H9 (cell line): ENCODE measurements around the gene FTO. TPM values are rescaled to one million over a fixed set of nuclear protein-coding genes. Genes with fewer than 3 reads are reported as not detected.

Source experiments
- DNase-seq: peaks from one replicate; pipeline ENCODE4 v3.0.0-alpha.2; 2017
- H2AFZ ChIP-seq: one replicate; pipeline ENCODE4 v1.6.1; 2013; ENCODE audit warnings: mild to moderate bottlenecking, low read length, control low read depth, moderate library complexity
- H2AK5ac ChIP-seq: 2 replicates; pipeline ENCODE4 v1.6.1; 2013; ENCODE audit warnings: low read length, control low read depth, mixed read lengths; ENCODE audit not compliant: insufficient read length
- H2BK120ac ChIP-seq: one replicate; pipeline ENCODE4 v1.6.1; 2013; ENCODE audit warnings: low read depth, mild to moderate bottlenecking, low read length, control low read depth, inconsistent platforms; ENCODE audit not compliant: poor library complexity, severe bottlenecking
- H2BK12ac ChIP-seq: 2 replicates; pipeline ENCODE4 v1.6.1; 2013; ENCODE audit warnings: low read length, control low read depth, mixed read lengths, low read depth; ENCODE audit not compliant: insufficient read length
- H2BK15ac ChIP-seq: 2 replicates; pipeline ENCODE4 v1.6.1; 2013; ENCODE audit warnings: low read depth, low read length, control low read depth
- H2BK20ac ChIP-seq: one replicate; pipeline ENCODE4 v1.6.1; 2013; ENCODE audit warnings: low read depth, mild to moderate bottlenecking, low read length, control low read depth, inconsistent platforms; ENCODE audit not compliant: poor library complexity, severe bottlenecking
- H2BK5ac ChIP-seq: 2 replicates; pipeline ENCODE4 v1.6.1; 2013; ENCODE audit warnings: low read length, control low read depth, mixed read lengths; ENCODE audit not compliant: insufficient read length
- H3K14ac ChIP-seq: 2 replicates; pipeline ENCODE4 v1.6.1; 2013; ENCODE audit warnings: low read length, control low read depth; ENCODE audit not compliant: insufficient read depth
- H3K18ac ChIP-seq: 2 replicates; pipeline ENCODE4 v1.6.1; 2013; ENCODE audit warnings: low read depth, mild to moderate bottlenecking, mixed read lengths, low read length, control low read depth; ENCODE audit not compliant: insufficient read length
- H3K23ac ChIP-seq: 2 replicates; pipeline ENCODE4 v1.6.1; 2013; ENCODE audit warnings: low read length, control low read depth, mixed read lengths, low read depth; ENCODE audit not compliant: insufficient read length
- H3K23me2 ChIP-seq: 2 replicates; pipeline ENCODE4 v1.6.1; 2013; ENCODE audit warnings: low read depth, mild to moderate bottlenecking, mixed read lengths, low read length, control low read depth; ENCODE audit not compliant: insufficient read length, poor library complexity, severe bottlenecking
- H3K27ac ChIP-seq: 2 replicates; pipeline ENCODE4 v1.5.1; 2013; ENCODE audit warnings: low read length, control low read depth, mixed read lengths, low read depth; ENCODE audit not compliant: insufficient read length
- H3K27me3 ChIP-seq: 2 replicates; pipeline ENCODE4 v1.6.1; 2013; ENCODE audit warnings: low read length, control low read depth, inconsistent platforms; ENCODE audit not compliant: insufficient read depth
- H3K4ac ChIP-seq: 2 replicates; pipeline ENCODE4 v1.6.1; 2013; ENCODE audit warnings: low read depth, mild to moderate bottlenecking, control low read depth, inconsistent platforms, low read length, moderate library complexity
- H3K4me1 ChIP-seq: 2 replicates; pipeline ENCODE4 v1.6.1; 2013; ENCODE audit warnings: low read length, control low read depth, inconsistent platforms; ENCODE audit not compliant: insufficient read depth
- H3K4me2 ChIP-seq: 2 replicates; pipeline ENCODE4 v1.6.1; 2013; ENCODE audit warnings: low read length, control low read depth, mixed read lengths; ENCODE audit not compliant: insufficient read length, insufficient read depth
- H3K56ac ChIP-seq: 2 replicates; pipeline ENCODE4 v1.6.1; 2013; ENCODE audit warnings: low read depth, mild to moderate bottlenecking, mixed read lengths, low read length, control low read depth; ENCODE audit not compliant: insufficient read length
- H3K79me1 ChIP-seq: 2 replicates; pipeline ENCODE4 v1.6.1; 2013; ENCODE audit warnings: low read depth, mild to moderate bottlenecking, moderate library complexity, low read length, control low read depth, inconsistent platforms; ENCODE audit not compliant: insufficient read depth, poor library complexity, severe bottlenecking
- H3K79me2 ChIP-seq: 2 replicates; pipeline ENCODE4 v1.6.1; 2013; ENCODE audit warnings: low read length, control low read depth, inconsistent platforms; ENCODE audit not compliant: insufficient read depth
- H3K9ac ChIP-seq: 2 replicates; pipeline ENCODE4 v1.6.1; 2013; ENCODE audit warnings: low read length, control low read depth, mixed read lengths; ENCODE audit not compliant: insufficient read length; ENCODE audit errors: extremely low read depth
- H3K9me3 ChIP-seq: one replicate; pipeline ENCODE4 v1.6.1; 2013; ENCODE audit warnings: low read depth, low read length, inconsistent platforms; ENCODE audit not compliant: control insufficient read depth
- H3T11ph ChIP-seq: one replicate; pipeline ENCODE4 v1.6.1; 2013; ENCODE audit warnings: mild to moderate bottlenecking, low read length, control low read depth, inconsistent platforms
- H4K20me1 ChIP-seq: one replicate; pipeline ENCODE4 v1.6.1; 2013; ENCODE audit not compliant: control insufficient read depth, insufficient read length, insufficient read depth
- H4K5ac ChIP-seq: 2 replicates; pipeline ENCODE4 v1.6.1; 2013; ENCODE audit warnings: low read depth, mild to moderate bottlenecking, mixed read lengths, low read length, control low read depth; ENCODE audit not compliant: insufficient read length
- H4K8ac ChIP-seq: replicated peaks from 2 replicates; pipeline ENCODE4 v1.6.1; 2013; ENCODE audit warnings: low read length, control low read depth, mixed read lengths, low read depth; ENCODE audit not compliant: insufficient read length
- H4K91ac ChIP-seq: 2 replicates; pipeline ENCODE4 v1.6.1; 2013; ENCODE audit warnings: low read depth, mild to moderate bottlenecking, moderate library complexity, mixed read lengths, low read length, control low read depth; ENCODE audit not compliant: insufficient read length
- H3K27ac Mint-ChIP-seq, 3 experiments: 2 replicates in 2 of 3; 3 replicates in 1 of 3; pipeline ENCODE4 v1.8.0; 2020 to 2021; ENCODE audit warnings: mixed read lengths in 3 of 3, mild to moderate bottlenecking in 1 of 3, moderate library complexity in 1 of 3
- H3K27me3 Mint-ChIP-seq: 2 replicates; pipeline ENCODE4 v1.8.0; 2021; ENCODE audit warnings: low read depth, mild to moderate bottlenecking, moderate library complexity, mixed read lengths
- H3K36me3 Mint-ChIP-seq, 3 experiments: 2 replicates in 2 of 3; 3 replicates in 1 of 3; pipeline ENCODE4 v1.8.0; 2020 to 2021; ENCODE audit warnings: low read depth in 3 of 3, mixed read lengths in 3 of 3; ENCODE audit not compliant: insufficient read depth in 1 of 3
- H3K4me1 Mint-ChIP-seq, 2 experiments: 2 replicates each; pipeline ENCODE4 v1.8.0; 2020; ENCODE audit warnings: mixed read lengths in 2 of 2
- H3K4me3 Mint-ChIP-seq, 2 experiments: 2 replicates in 1 of 2; 3 replicates in 1 of 2; pipeline ENCODE4 v1.8.0; 2020 to 2021; ENCODE audit warnings: mild to moderate bottlenecking in 2 of 2, mixed read lengths in 2 of 2, moderate library complexity in 1 of 2
- H3K9me3 Mint-ChIP-seq, 2 experiments: 2 replicates in 1 of 2; 3 replicates in 1 of 2; pipeline ENCODE4 v1.8.0; 2020; ENCODE audit warnings: mild to moderate bottlenecking in 2 of 2, mixed read lengths in 2 of 2, moderate library complexity in 1 of 2
- WGBS: extraction: QIAGEN DNeasy Blood & Tissue Kit; methylation state at CpG from one replicate; pipeline ENCODE4 v1.1.7; 2013; ENCODE audit warnings: missing lambda C conversion rate, low lambda C conversion rate, mixed read lengths; ENCODE audit not compliant: insufficient read length; ENCODE audit errors: extremely low coverage; 5-methylcytosine and 5-hydroxymethylcytosine counted together
- total RNA-seq: library from RNA; stranded (reverse); gene quantifications from 2 replicates; pipeline ENCODE4 v1.2.1, GENCODE V29; 2021
- TF ChIP-seq, protein P1 (sequence below): fragments of 200-600 bp; sonication (generic); conservative IDR thresholded peaks from 3 replicates; pipeline ENCODE4 v1.8.0; 2021; ENCODE audit warnings: antibody characterized with exemption, mild to moderate bottlenecking

The FTO gene
- total RNA-seq, 1 experiment from 2014 or later = 67.9 TPM

DNA sequence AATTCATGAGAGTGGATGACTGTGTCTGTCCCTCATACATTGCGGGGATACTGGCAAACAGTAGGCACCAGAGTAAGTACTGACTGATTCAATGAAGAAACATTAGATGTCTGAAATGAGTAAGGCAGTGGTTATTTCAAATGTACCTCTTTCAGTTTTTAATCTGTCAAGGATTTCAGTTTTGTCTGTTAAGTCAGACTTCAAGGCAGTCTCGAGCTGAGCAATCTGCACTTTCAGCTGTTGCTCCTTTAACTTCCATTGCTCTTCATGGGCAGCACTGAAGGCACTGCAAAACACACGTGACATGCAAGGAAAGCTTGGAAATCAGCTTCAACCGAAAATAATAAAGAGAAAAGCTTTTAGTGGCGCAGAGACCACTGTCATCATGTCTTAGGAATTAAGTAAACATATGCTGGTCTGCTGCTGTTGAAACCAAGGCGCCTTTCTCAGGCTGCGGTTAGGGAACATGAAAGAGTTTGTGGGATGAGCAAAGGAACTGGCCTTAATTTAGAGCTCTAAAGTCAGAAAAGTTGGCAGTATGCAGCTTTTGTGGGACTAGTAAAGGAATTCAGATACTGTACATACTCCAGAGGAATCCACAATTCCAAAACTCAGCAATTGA is 39.1 kb upstream of the FTO start:
- Histone ChIP-seq H4K5ac (no peak overlapping the region), H3K23me2 (no peaks in the 10 kb centered on the region), H2BK20ac (no peak overlapping the region), H3K9me3 (no peaks in the 10 kb centered on the region), H4K91ac (no peak overlapping the region), H4K8ac (no peak overlapping the region), H3K14ac (no peak overlapping the region), H3K18ac (no peak overlapping the region), H2BK15ac (no peak overlapping the region), H2BK120ac (no peak overlapping the region), H3K27me3 (no peaks in the 10 kb centered on the region), H3K4me2 (no peak overlapping the region), H3K9ac (no peak overlapping the region), H3K56ac (no peak overlapping the region), H3K79me2 (no peaks in the 10 kb centered on the region), H2BK5ac (no peak overlapping the region), H3K4ac (no peak overlapping the region), H2BK12ac (no peak overlapping the region), H2AK5ac (no peak overlapping the region), H3K23ac (no peak overlapping the region), H3K4me1 (no peaks in the 10 kb centered on the region), H4K20me1 (no peaks in the 10 kb centered on the region), H3T11ph (no peak overlapping the region), H3K79me1 (no peaks in the 10 kb centered on the region), H3K27ac (no peak overlapping the region), H2AFZ (no peak overlapping the region)
- Mint-ChIP-seq H3K36me3 (no peaks in the 10 kb centered on the region), H3K4me3 (no peak overlapping the region), H3K27me3 (no peaks in the 10 kb centered on the region), H3K27ac (no peak overlapping the region), H3K9me3 (no peaks in the 10 kb centered on the region), H3K4me1 (peaks cover 0 to 2% of the 10 kb centered on the region in 2 experiments; a peak in 2 of 4 replicates)
- no CpG with 5 or more reads among the region's 7 CpGs for WGBS
- no peak for DNase-seq
- TF ChIP-seq, protein P1, sequence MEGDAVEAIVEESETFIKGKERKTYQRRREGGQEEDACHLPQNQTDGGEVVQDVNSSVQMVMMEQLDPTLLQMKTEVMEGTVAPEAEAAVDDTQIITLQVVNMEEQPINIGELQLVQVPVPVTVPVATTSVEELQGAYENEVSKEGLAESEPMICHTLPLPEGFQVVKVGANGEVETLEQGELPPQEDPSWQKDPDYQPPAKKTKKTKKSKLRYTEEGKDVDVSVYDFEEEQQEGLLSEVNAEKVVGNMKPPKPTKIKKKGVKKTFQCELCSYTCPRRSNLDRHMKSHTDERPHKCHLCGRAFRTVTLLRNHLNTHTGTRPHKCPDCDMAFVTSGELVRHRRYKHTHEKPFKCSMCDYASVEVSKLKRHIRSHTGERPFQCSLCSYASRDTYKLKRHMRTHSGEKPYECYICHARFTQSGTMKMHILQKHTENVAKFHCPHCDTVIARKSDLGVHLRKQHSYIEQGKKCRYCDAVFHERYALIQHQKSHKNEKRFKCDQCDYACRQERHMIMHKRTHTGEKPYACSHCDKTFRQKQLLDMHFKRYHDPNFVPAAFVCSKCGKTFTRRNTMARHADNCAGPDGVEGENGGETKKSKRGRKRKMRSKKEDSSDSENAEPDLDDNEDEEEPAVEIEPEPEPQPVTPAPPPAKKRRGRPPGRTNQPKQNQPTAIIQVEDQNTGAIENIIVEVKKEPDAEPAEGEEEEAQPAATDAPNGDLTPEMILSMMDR = no peak
